ENCODE measurements around the gene WDTC1. TPM values are rescaled to one million over a fixed set of nuclear protein-coding genes. Genes with fewer than 3 reads are reported as not detected.

WDTC1 gene
- total and polyA plus RNA-seq, 9 of the 15 experiments (the other 6 are each of a cell fraction or from before 2014, with no cell fraction given) = 0.18 to 32.3 (median 8.8) TPM

GRCh38 chr1:27342778-27343638, 108.6 kb downstream of the WDTC1 start (continued):
- TF ChIP-seq ZNF695 (CRISPR knock-in tag; IDR thresholded peaks at IDR 0.05) (no peak), NR2C2 (CRISPR knock-in tag; IDR thresholded peaks at IDR 0.05) (peak; percentile 64; the same call in 1 of the 2 replicates), NR2C2 (tag; IDR thresholded peaks at IDR 0.05) (0 out of 2 replicates have a peak, but pooled peaks have one; percentile 15), KLF1 (tag; IDR thresholded peaks at IDR 0.05) (no peak), ETV5 (CRISPR knock-in tag; IDR thresholded peaks at IDR 0.05; ENCODE audit: low read depth) (peak; percentile 55; the same call in 1 of the 2 replicates), SMARCA4 (IDR thresholded peaks at IDR 0.05) (peak; percentile 43; the same call in 1 of the 2 replicates), HBP1 (CRISPR knock-in tag; IDR thresholded peaks at IDR 0.05) (peak; percentile 64; the same call in 1 of the 2 replicates), TAF15 (IDR thresholded peaks at IDR 0.05; ENCODE audit: low read depth, low read length) (no peak), SP1 (CRISPR knock-in tag; IDR thresholded peaks at IDR 0.05) (peak; percentile 55; the same call in 1 of the 2 replicates), RNF2 (IDR thresholded peaks at IDR 0.05) (no peak), SMARCA5 (IDR thresholded peaks at IDR 0.05) (no peak), TOE1 (IDR thresholded peaks at IDR 0.05; ENCODE audit: borderline replicate concordance) (no peak), TOE1 (CRISPR knock-in tag; IDR thresholded peaks at IDR 0.05; ENCODE audit: borderline replicate concordance, low read depth) (peak; percentile 81; the same call in 1 of the 2 replicates), ZNF592 (IDR thresholded peaks at IDR 0.05) (peak; percentile 73), KDM1A (IDR thresholded peaks at IDR 0.05) (peak in 1 of 2 experiments; percentile 38; a peak in 1 of 4 replicates), GTF2A2 (tag; IDR thresholded peaks at IDR 0.05) (0 out of 2 replicates have a peak, but pooled peaks have one; percentile 48), KLF6 (CRISPR knock-in tag; IDR thresholded peaks at IDR 0.05; ENCODE audit: borderline replicate concordance) (no peak), RHOXF2B (CRISPR knock-in tag; conservative IDR thresholded peaks at IDR 0.05) (no peak), WHSC1 (IDR thresholded peaks at IDR 0.05; ENCODE audit: low read length) (peak; percentile 48)
- TF ChIP-seq, protein P1, sequence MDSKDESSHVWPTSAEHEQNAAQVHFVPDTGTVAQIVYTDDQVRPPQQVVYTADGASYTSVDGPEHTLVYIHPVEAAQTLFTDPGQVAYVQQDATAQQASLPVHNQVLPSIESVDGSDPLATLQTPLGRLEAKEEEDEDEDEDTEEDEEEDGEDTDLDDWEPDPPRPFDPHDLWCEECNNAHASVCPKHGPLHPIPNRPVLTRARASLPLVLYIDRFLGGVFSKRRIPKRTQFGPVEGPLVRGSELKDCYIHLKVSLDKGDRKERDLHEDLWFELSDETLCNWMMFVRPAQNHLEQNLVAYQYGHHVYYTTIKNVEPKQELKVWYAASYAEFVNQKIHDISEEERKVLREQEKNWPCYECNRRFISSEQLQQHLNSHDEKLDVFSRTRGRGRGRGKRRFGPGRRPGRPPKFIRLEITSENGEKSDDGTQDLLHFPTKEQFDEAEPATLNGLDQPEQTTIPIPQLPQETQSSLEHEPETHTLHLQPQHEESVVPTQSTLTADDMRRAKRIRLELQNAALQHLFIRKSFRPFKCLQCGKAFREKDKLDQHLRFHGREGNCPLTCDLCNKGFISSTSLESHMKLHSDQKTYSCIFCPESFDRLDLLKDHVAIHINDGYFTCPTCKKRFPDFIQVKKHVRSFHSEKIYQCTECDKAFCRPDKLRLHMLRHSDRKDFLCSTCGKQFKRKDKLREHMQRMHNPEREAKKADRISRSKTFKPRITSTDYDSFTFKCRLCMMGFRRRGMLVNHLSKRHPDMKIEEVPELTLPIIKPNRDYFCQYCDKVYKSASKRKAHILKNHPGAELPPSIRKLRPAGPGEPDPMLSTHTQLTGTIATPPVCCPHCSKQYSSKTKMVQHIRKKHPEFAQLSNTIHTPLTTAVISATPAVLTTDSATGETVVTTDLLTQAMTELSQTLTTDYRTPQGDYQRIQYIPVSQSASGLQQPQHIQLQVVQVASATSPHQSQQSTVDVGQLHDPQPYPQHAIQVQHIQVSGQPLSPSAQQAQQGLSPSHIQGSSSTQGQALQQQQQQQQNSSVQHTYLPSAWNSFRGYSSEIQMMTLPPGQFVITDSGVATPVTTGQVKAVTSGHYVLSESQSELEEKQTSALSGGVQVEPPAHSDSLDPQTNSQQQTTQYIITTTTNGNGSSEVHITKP (IDR thresholded peaks at IDR 0.05; ENCODE audit: partially characterized antibody) = peak; percentile 61

All from K562 (cell line).